HG02642 (cell line): ENCODE measurements around the gene NUFIP2.
"Not testable (repeated sequence)": the region's sequence is repeated elsewhere in the genome, so short reads cannot be mapped to it uniquely, and the experiment has no call there.

Source experiments
- ATAC-seq: cut with Tn5 transposase; IDR thresholded peaks from one replicate; pipeline ENCODE4 v1.9.1; 2021; ENCODE audit warnings: mild to moderate bottlenecking; ENCODE audit not compliant: unreplicated experiment, poor library complexity

Gene NUFIP2, protein sequence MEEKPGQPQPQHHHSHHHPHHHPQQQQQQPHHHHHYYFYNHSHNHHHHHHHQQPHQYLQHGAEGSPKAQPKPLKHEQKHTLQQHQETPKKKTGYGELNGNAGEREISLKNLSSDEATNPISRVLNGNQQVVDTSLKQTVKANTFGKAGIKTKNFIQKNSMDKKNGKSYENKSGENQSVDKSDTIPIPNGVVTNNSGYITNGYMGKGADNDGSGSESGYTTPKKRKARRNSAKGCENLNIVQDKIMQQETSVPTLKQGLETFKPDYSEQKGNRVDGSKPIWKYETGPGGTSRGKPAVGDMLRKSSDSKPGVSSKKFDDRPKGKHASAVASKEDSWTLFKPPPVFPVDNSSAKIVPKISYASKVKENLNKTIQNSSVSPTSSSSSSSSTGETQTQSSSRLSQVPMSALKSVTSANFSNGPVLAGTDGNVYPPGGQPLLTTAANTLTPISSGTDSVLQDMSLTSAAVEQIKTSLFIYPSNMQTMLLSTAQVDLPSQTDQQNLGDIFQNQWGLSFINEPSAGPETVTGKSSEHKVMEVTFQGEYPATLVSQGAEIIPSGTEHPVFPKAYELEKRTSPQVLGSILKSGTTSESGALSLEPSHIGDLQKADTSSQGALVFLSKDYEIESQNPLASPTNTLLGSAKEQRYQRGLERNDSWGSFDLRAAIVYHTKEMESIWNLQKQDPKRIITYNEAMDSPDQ

DNA sequence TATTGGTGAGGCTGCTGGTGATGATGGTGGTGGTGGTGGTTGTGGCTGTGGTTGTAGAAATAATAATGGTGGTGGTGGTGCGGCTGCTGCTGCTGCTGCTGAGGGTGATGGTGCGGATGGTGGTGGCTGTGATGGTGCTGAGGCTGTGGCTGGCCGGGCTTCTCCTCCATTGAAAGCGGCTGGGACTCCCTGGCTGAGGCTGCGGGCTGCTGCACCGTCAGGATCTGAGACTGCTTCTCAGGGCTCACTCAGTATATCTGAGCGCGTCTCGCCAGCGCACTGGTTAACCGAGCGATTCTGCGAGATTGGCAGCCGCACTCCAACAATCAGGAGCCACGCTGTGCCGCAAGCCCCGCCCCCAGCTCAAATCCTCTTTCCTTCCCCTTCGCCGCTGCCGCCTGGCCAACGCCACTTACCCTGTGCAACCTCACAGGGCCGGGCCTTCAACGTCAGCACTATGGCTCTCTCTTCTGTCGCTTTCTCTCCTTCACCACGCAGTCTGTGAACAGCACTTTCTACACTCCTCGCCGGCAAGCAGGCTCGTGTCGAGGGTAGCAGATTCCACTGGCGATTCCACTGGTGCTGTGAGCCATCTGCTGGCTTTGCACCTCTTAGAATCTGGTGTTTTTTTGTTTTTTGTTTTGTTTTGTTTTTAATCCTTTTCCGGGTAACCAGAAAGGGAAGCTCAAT is at the start of gene NUFIP2:
Gene NUFIP2, minus strand, starts transcription at position 259 of the 690 bp plus-strand sequence. Its CDS starts 89 bp downstream, at position 170.
- peak; percentile 84 for ATAC-seq

DNA sequence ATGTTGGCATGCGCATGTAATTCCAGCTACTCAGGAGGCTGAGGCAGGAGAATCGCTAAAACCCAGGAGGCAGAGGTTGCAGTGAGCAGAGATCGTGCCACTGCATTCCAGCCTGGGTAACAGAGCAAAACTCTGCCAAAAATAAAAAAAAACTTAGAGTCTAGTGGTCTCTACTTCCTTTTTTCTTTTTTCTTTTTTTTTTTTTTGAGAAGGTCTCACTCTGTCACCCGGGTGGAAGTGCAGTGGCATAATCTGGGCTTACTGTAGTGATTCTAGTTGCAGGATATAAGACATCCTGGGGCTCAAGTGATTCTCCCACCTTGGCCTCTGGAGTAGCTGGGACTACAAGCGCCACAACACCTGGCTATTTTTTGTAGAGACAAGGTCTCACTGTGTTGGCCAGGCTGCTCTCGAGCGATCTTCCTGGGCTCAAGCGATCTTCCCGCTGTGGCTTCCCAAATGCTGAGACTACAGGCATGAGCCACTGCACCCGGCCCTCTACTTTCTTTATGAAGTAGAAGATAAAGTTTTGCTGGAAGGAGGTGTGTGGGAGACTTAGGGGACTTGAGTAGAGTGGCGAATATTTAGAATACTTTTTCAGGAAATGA is 48.3 kb upstream of the NUFIP2 start:
- ATAC-seq: no peak

DNA sequence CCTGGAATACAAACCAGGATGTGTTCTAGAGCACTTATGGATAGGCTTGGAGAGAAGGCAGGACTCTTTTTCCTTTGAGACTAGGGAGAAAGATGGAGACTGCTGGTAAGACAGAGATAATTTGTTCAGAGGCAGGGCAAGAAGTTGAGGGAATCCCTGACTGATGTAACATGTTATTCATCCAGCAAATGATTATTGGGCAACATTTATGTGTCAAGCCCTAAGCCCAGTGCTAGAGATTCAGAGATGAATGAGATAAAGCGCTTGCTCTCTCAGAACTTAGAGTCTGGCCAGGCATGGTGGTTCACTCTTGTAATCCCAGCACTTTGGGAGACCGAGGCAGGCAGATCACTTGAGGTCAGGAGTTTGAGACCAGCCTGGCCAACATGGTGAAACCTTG is 47.8 kb upstream of the NUFIP2 start:
- no peak for ATAC-seq

DNA sequence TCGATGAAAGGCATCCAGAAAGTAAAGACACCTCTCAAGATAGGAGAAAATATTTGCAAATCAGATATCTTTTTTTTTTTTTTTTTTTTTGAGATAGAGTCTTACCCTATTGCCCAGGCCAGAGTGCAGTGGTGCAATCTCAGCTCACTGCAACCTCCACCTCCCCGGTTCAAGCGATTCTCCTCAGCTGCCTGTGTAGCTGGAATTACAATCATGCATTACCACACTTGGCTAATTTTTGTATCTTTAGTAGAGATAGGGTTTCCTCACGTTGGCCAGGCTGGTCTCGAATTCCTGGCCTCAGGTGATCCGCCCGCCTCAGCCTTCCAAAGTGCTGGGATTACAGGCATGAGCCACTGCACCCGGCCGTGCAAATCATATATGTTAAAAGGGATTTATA is 45.1 kb upstream of the NUFIP2 start:
- ATAC-seq: not testable (repeated sequence)

DNA sequence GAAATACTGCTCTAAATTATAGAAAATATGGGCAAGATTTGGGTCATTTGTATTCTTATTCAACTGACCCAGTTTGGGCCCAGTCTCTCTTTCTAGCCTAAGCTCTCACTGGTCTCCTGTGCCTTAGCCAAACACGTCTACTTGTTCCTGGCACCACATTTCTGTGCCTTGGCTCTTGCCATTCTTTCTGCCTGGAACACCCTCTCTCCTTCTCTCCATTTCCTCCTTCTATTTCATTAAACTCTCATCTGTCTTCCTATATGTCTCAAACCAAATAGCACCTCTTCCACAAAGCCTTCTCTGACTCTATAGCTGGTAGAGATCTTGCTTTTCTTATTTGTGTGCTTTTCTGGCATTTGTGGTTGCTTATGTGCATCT is 37.7 kb upstream of the NUFIP2 start:
- no peak for ATAC-seq

DNA sequence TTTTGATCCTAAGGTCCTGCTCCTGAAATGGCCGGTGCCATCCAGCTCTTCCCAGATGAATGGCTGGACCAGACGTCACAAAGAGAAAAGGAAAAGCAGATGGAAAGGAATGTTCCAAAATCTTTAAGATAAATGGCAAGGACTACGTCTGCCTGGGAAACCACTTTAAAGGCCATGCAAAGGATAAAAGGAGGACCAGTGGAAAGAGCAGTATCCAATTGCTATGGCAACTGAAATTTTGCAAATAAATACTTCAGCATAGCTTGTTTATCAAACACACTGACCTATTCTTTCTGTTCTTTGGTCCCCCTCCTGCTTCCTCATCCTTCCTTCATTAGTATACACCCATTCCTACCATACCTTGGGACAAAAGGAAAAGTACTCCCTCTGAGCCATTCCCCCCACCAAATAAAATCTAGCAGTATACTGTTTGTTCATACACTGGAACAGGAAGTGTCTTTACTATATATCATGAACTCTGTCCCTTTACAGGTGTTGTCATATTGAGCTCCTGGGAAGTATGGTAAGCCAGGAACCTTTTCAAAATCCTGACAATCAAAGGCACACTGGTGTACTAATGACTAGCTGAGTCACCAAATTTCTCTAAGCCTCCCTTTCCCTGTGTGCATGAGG is 37.2 kb upstream of the NUFIP2 start:
- ATAC-seq: no peak

DNA sequence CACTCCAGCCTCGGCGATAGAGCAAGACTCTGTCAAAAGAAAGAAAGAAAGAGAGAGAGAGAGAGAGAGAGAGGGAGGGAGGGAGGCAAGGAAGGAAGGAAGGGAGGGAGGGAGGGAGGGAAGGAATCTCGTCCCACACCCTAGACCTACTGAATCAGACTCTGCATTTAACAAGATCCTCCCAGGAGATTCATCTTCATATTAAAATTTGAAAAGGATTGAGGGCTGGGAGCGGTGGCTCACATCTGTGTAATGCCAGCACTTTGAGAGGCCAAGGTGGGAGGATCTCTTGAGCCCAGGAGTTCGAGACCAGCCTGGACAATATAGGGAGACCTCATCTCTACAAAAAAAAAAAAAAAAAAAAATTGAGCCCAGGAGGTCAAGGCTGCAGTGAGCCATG is 33.5 kb upstream of the NUFIP2 start:
- ATAC-seq: no peak

DNA sequence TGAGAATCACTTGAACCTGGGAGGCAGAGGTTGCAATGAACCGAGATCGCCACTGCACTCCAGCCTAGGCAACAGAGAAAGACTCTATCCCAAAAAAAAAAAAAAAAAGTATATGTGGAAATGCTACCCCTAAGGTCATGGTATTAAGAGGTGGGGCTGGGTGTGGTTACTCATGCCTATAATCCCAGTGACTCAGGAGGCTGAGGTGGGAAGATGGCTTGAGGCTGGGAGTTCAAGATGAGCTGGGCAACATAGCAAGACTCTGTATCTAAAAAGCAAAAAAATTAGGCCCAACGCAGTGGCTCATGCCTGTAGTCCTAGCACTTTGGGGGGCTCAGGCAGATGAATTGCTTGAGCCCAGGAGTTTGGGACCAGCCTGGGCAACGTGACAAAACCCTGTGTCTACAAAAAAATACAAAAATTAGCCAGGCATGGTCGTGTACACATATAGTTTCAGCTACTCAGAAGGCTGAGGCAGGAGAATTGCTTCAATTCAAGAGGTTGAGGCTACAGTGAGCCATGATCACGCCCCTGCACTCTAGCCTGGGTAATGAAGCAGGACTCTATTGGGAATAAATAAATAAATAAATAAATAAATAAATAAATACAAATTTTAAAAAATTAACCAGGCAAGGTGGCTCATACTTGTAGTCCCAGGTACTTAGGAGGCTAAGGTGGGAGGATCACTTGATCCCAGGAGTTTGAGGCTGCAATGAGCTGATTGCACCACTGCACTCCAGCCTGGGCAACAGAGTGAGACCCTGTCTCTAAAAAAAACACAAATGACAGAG is 32.3 kb upstream of the NUFIP2 start:
- ATAC-seq: no peak

DNA sequence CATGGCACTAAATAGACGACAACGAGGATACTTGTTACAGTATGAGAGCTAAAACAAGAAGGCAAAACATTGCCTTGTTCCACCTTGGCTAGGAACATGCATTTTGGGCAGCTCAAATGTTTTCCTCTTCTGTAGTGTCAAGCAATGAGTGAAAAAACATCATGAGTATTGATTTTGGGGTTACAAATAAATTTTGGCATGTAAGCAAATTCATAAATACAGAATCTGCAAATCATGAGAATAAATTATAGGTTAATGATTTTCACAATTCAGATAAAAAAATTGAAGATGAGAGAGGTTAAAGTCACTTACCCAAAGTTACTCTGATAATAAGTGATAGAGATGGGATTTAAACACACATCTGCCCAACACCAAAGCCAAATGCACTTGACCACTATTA is 28.4 kb upstream of the NUFIP2 start:
- ATAC-seq: no peak

DNA sequence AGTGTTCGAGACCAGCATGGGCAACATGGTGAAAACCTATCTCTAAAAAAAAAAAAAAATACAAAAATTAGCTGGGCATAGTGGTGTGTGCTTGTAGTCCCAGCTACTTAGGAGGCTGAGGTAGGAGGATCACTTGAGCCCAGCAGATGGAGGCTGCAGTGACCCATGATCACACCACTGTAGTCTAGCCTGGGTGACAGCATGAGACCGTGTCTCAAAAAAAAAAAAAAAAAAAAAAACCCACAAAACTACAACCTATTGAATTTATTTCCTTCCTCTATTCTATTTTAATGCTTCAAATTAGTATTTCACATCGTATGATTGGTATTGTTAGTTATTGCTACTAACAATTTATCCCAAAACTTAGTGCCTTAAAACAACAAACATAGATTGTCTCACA is 9.4 kb upstream of the NUFIP2 start:
- ATAC-seq: no peak

DNA sequence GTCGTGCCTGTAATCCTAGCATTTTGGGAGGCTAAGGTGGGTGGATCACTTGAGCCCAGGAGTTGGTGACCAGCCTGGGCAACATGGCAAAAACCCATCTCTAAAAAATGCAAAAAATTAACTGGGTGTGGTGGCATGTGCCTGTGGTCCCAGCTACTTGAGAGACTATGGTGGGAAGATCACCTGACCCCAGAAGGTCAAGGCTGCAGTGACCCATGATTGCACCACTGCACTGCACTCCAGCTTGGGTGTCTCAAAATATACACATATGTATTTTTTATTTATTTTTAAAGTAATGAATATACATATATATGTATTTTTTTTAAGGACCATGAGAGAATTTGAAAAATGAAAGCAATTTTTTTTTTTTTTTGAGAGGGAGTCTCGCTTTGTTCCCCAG is 5.1 kb upstream of the NUFIP2 start:
- ATAC-seq: no peak

DNA sequence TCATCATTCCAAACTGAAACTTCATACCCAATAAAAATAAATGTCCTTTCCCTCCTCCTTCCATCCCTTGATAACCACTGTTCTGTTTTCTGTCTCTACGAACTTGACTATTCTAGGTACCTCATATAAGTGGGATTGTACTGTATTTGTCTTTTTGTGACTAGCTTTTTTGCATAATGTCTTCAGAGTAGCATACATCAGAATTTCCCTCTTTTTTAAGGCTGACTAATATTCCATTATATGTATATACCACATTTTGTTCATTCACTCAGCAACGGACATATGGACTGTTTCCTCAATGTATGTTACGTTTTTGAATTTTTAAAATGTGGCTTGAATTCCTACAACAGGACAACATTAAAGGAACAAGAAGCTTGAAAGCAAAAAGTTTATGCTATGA is 1.5 kb upstream of the NUFIP2 start:
- no peak for ATAC-seq

DNA sequence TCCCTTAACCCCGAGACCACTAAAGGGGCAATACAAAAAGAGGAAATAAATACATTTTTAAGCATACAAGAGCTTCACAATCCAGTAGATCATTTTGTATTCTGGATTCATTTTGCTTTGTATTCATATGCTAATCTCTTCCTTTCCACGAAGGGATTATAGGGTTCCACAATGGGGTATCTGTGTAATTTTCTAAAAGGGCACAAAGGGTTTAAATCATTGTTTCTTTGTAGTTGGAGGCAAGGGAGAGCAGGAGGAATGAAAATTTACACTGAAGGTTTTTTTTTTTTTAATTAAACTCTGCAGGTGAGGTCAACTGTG is 592 bp upstream of the NUFIP2 start:
- no peak for ATAC-seq

DNA sequence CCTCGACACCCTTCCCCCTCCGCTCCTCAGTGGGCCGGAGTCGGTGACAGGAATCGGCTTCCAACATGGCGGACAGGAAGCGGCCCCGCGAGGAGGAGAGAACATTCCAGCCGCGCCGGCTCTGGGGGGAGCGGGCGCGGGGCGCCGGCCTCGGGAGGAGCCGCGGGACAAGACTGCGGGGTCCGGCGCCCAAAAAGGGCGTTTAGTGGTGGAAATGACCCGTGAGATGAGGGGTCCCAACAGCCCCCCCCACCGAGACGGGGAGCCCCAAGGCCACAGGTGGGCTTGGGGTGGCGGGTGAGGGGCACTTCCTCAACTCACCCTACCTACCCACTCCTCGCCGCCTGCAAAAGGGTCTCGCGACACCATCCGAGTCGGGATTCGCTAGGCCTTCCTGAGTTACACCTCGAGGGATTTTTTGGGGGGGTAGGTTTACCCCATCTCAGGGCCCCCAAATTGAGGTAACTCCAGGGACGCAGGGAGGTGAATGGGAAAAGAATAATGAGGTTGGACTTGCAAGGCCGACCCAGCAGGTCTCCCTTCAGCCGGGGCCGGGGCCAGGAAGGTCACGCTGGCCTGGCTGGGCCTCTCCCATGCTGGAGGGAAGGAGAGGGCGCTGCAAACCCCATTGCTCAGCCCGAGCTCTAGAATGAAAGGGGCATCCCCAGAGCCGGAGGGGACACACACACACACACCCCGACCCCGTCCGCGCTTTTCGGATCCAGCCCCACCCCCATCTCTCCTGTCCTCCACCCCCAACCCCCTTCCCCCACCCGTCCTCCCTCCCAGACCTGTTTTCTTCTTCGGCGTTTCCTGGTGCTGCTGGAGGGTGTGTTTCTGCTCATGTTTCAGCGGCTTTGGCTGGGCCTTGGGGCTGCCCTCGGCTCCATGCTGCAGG is 707 bp downstream of the NUFIP2 start:
- peak; percentile 31 for ATAC-seq

DNA sequence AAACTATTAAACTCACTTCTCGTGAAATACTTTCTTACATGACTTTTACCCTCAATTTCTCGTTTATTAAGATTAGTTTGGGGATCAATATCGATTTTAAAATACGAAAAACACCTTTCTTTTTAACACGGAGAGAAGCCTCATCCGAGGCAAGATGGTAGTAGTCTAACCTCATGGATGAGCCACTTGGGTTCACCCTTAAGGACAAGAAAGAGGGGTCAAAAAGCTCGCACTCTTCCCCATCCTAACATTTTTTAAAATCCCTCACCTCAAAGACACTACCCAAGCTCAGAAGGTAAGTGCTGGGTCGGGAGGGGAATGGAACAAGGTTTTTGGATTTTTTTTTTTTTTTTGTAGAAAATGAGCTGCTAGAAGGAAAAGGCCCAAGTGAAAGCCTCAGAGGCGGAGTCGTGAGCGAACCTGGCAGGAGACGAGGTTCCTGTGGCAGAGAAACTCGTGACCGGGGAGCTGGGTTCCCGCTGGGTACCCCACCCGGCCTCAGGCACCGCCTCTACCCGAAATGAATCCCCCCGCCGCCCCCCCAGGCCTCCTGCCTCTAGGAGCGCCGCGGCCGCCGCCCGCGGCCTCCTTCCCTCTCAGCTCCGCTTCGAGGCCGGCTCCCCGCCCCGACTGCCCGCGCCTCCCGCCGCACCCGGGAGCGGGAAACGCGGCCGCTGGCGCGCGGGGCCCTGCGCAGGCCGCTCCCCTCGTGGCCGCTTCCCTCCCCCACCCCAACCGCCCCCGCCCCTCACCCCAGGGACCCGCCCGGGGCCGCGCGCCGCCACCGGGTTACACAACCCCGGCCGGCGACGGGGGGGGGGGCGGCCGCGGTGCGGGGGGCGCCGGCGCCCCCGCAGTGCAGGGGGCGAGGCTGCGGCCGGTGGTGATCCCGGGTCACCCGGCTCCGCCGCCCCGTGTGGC is 1.6 kb downstream of the NUFIP2 start:
- ATAC-seq: peak; percentile 15

DNA sequence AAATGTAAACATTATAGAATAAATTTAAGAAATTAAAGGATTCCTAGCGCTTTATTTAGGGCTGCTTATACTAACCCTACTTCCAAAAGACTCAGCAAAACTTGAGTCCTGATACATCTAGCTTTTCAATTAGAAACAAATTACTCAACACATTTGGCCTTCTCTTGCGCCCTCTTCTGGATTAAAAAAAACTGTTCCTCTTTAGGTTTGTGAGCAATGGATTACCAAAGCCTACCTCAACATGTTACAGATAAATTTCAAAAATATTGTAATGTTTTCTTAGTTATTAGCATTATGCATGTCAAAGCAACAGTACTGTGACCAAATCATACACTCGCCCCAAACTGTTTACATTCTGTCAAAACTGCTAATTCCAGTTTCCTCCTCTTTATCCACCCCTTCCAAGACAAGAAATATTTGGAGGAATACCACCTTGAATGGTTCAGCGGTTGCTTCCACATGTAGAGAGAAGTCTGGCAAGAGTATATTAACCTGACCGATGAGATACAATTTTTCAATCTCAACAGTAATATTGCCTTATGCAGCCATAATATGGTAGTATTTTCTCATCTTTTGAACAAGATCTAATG is 2.7 kb downstream of the NUFIP2 start:
- ATAC-seq: no peak

DNA sequence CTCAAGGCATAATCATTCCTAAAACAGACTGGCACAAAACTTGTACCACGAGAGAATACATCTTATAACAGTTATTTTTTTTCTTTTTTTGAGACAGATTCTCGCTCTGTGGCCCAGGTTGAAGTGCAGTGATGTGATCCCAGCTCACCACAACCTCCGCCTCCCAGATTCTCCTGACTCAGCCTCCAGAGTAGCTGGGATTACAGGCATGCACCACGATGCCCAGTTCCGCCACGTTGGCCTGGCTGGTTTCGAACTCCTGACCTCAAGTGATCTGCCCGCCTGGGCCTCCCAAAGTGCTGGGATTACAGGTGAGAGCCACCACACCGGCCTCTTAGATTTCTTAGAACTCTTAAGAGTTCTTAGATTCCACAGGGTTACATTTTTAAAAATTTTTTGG is 4.1 kb downstream of the NUFIP2 start:
- no peak for ATAC-seq
